HG02759 (cell line): Measurements from ENCODE around the gene EIF4G3.
"Not testable (repeated sequence)": the region's sequence is repeated elsewhere in the genome, so short reads cannot be mapped to it uniquely, and the experiment has no call there.

ENCODE experiments used
- ATAC-seq: cut with Tn5 transposase; IDR thresholded peaks from one replicate; pipeline ENCODE4 v1.9.1; 2021; ENCODE audit warnings: mild to moderate bottlenecking, moderate library complexity; ENCODE audit not compliant: unreplicated experiment

Gene EIF4G3

GRCh38 chr1:20885121-20885520 lies 291.6 kb downstream of the EIF4G3 start:
- ATAC-seq, result no peak

GRCh38 chr1:20884513-20884912 lies 292.2 kb downstream of the EIF4G3 start:
- no peak for ATAC-seq

- no peak for ATAC-seq
Observed at GRCh38 chr1:20883766-20884165, 292.9 kb downstream of the EIF4G3 start.

- no peak for ATAC-seq
Observed at GRCh38 chr1:20882837-20883236, 293.9 kb downstream of the EIF4G3 start.

GRCh38 chr1:20878799-20879198 lies 297.9 kb downstream of the EIF4G3 start:
- no peak for ATAC-seq

- ATAC-seq, result no peak
Observed at GRCh38 chr1:20875198-20875973, 301.3 kb downstream of the EIF4G3 start.

- ATAC-seq, result no peak
Observed at GRCh38 chr1:20873311-20873710, 303.4 kb downstream of the EIF4G3 start.

- ATAC-seq, result no peak
Observed at GRCh38 chr1:20871419-20871818, 305.3 kb downstream of the EIF4G3 start.

GRCh38 chr1:20870718-20871117 lies 306.0 kb downstream of the EIF4G3 start:
- ATAC-seq, result no peak

- ATAC-seq, result no peak
Observed at GRCh38 chr1:20868263-20868662, 308.4 kb downstream of the EIF4G3 start.

- ATAC-seq, result no peak
Observed at GRCh38 chr1:20867847-20868246, 308.9 kb downstream of the EIF4G3 start.

GRCh38 chr1:20867062-20867461 lies 309.6 kb downstream of the EIF4G3 start:
- no peak for ATAC-seq

- ATAC-seq, result no peak
Observed at GRCh38 chr1:20865001-20865400, 311.7 kb downstream of the EIF4G3 start.

- ATAC-seq, result no peak
Observed at GRCh38 chr1:20854529-20854928, 322.2 kb downstream of the EIF4G3 start.

GRCh38 chr1:20851791-20852190 lies 324.9 kb downstream of the EIF4G3 start:
- not testable (repeated sequence) for ATAC-seq

GRCh38 chr1:20850021-20850420 lies 326.7 kb downstream of the EIF4G3 start:
- ATAC-seq, result no peak

- ATAC-seq, result no peak
Observed at GRCh38 chr1:20849100-20849499, 327.6 kb downstream of the EIF4G3 start.

- no peak for ATAC-seq
Observed at GRCh38 chr1:20848162-20848561, 328.5 kb downstream of the EIF4G3 start.

GRCh38 chr1:20847611-20848080 lies 329.1 kb downstream of the EIF4G3 start:
- no peak for ATAC-seq

- no peak for ATAC-seq
Observed at GRCh38 chr1:20846461-20847374, 330.0 kb downstream of the EIF4G3 start.

GRCh38 chr1:20840731-20841130 lies 336.0 kb downstream of the EIF4G3 start:
- no peak for ATAC-seq
